ENCODE data around the gene POLR2A.

- no peak for TF ChIP-seq CTCF (conservative IDR thresholded peaks at IDR 0.05; ENCODE audit: low read length)
- TF ChIP-seq EZH2phosphoT487 (IDR thresholded peaks at IDR 0.05; ENCODE audit: borderline replicate concordance, low read depth, low read length) = no peak
Measured at GRCh38 chr17:7438656-7439460, 45.3 kb upstream of the POLR2A start.
